HG03460 (cell line): ENCODE measurements around the gene POLA1.

ENCODE experiments used
- ATAC-seq: cut with Tn5 transposase; IDR thresholded peaks from one replicate; pipeline ENCODE4 v1.9.1; 2021; ENCODE audit not compliant: unreplicated experiment

POLA1 gene

DNA sequence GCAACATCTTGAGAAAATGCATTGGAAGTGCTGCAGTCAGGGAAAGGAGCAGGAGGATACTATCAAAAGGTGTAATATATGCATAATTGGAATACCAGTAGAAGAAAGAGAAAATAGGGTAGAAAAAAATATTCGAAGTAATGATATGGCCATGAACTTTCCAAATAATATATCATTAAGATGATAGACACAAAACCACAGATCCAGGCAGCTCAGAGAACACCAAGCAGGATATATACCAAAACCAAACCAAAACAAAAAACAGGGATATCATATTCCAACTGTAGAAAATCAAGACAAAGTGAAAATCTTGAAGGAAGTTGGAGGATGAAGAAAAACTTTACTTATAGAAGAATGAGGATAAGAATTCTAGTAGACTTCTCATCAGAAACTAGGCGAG is 9.7 kb upstream of the POLA1 start:
- no peak for ATAC-seq

DNA sequence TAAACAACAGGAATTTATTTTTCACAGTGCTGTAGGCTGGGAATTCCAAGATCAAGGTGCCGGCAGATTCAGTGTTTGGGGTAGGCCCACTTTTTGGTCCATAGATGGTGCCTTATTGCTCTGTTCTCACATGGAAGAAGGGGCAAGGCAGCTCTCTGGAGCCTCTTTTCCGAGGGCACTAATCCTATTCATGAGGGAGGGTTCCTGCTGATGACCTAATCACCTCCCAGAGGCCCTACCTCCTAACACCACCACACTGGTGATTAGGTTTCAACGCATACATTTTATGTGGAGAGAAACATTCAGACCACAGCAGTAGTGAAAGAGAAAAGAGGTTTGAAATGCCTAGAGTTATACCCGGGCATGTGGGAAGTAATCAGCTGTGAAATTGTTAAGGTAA is 1.4 kb upstream of the POLA1 start:
- no peak for ATAC-seq

DNA sequence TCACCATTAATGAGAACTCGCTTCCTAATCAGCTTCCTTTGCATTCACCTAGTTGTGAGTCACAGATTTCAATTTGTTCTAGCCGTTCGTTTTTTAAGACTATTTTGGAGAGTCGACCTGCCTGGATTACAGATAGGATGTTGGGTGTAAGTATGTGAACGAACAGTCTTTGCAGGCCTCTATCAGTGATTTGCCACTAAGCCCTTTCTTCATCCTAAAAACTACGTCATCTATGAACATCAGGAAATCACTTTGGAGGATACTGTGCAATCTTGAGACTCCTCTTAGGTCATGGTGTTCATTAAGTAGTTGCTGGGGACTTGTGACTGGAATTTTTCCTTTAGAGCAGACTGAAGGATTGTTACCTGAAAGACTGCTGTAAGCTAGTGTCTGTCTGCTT is 1.1 kb downstream of the POLA1 start:
- no peak for ATAC-seq

DNA sequence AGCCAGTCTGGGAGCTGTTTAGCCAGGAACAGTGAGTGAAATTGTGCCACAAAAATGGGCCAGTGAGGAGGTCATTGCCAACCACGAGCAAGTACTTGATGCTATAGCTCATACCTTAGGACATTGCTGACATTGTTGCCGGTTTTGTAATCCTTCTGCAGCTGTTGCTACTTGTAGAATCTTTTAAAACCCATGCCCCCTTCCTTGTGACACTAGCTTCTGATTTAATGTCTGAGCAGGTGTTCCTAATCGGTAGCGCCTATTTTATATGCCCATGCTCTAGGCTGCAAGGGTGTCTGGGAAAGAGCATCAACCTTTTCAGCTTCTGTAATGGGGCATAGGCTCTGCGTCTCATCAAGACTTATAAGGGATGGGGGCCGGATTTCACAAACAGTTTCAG is 2.6 kb downstream of the POLA1 start:
- no peak for ATAC-seq

DNA sequence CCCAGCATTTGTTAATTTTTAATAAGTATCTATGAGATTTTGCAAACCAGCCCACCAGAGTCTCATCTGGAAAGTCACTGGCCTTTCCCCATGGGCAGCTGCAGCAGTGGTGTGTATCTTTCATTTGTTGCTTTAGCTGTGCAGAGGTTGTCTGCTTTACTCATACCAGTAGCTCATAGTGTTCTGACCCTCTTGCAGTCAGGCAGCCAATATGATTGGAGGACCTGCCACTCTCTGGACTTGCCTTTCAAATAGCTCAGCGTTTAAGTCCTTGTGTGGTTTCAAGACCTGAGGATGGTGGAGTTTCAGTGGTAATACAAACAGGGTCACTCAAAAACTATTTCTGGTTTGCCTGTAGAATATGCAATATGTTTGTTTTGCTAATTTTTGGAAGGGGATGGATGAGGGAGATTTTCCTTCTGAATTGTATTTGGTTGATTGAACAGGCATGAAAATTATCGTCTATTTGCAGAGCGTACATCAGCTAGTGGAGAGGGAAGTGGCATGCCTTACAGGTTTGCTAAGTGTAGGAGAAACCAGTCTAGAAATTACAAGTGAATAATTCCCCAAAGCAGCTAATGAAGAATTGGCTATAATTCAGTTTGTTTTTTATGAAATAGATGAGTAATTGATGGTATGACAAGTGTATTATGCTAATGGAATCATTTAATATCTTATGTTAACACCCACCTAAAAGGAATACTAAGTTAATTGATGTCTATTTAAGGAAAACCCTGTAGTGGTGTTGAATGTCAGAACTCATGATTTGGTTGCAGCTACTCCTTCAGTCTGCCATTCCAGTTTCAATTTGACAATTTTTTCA is 8.9 kb downstream of the POLA1 start:
- ATAC-seq = peak; percentile 98

DNA sequence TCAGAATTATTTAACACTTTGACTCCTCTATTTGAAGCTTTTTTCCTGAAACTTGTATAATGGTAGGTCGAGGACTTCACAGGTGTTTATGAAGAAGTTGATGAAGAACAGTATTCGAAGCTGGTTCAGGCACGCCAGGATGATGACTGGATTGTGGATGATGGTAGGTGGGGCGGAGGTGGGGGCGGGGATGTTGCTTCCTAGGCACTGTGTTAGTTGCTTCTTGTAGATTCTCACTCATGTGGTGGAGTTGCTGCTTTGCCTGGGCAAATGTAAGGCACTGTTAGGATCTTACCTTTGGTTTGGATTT is 9.4 kb downstream of the POLA1 start:
- ATAC-seq = no peak

DNA sequence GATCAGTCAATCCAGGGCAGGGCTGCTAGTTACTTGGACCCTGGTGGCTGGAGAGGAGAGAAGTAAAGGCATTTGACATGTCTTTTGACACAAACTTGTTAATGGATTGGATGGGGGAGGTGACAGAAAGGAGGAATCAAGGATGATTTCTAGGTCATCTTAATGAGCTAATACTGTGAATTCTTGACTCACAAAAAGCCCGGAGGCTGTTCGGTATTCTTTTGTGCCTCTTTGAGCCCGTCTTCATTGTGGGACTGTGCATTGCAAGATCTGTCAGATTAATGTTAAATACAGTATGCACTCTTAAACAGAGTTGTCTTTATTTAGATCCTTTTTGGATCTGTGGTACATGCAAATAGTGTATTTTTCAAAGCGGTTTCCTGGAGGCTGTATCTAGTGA is 25.1 kb downstream of the POLA1 start:
- no peak for ATAC-seq

DNA sequence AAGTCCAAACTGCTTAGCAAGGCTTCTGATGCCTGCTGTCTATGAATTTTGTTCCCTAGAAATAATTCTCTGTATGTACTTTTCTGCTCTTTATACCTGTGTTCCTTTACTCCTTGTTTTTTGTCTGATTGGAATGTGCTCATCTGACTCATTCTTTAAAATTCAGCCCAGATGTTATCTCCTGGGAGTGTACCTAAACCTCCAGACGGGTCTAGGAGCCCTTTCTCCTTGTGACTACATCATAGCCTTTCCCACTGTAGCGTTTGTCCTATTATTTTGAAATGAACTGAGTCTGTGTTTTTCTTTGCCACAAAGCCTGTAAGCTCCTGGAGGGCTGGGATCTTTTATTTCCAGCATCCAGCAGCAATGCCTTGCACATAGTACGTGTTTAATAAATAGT is 26.3 kb downstream of the POLA1 start:
- ATAC-seq = no peak

DNA sequence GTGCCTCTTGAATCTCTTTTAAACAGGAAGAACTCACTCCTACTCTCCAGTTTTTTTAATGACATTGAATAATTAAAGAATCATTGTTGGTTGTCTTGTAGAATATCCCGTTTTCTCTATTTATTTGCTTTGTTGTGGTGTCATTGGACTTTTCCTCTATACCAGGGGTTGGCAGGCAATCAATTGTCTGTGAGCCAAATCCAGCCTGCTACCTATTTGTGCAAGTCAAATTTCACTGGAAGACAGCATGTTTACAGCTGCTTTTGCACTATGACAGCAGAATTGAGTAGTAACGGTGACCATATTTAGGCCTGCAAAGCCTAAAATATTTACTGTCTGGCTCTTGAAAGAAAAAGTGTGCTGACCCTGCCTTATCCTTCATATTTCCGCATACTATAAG is 34.8 kb downstream of the POLA1 start:
- ATAC-seq = no peak

DNA sequence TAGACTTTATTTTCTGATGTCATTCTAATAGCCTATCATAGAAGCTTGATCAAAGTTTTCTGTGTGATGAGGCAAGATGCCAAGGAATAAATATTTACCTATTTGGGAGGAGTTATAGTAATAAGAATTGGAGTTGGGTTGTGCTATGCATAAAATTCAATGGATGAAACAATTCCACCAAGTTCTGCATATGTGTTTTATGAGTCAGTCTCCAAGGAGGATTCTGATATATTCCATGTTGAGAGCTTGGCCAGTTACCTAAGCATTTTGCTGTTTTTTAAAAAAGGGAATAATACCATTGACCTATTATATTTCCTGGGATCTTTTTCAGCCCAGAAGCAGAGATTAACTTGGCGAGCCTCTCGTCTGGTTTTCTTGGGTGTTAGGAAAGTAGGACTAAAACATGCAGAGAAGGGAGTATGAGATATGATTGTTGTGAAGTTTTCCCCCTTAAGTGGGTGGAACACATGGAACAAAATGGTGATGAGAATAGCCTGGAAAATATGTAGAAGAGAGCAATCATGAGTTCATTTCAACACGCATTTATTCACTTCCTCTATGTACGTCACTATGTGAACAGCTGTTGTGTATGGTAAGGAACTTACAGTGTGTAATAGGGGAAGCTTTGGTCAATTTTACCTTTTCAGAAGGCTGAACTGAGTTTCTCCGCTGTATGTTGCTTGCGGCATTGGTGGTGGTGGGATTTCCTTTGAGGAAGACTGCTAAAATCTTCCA is 39.2 kb downstream of the POLA1 start:
- no peak for ATAC-seq

DNA sequence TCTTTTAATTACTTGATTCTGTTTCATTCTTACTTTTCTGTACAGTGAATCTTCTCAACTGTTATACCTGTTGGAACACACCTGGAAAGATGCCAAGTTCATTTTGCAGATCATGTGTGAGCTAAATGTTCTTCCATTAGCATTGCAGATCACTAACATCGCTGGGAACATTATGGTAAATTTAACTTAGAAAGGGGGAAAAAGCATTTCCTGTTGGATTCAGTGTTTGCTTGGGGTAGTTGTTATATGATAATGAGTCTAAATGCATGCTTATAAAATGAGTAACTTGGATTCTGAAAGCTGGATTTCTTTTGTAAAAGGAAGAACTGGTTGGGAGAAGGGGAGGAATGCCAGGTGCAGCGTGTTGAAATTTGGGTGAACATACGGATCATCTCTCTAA is 47.6 kb downstream of the POLA1 start:
- no peak for ATAC-seq

DNA sequence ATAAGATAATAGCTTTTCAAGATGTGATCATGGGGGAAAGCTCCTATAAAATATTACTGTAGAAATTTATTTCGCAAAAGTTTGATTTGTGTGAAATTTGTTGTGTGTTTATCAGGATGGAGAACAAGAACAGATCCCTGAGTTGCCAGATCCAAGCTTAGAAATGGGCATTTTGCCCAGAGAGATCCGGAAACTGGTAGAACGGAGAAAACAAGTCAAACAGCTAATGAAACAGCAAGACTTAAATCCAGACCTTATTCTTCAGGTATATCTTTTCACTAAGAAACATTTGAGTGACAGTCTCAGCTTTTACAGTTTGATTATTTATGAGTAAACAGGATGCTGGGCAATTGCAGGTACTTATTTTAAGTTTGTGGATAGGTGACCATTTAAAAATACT is 54.5 kb downstream of the POLA1 start:
- no peak for ATAC-seq

DNA sequence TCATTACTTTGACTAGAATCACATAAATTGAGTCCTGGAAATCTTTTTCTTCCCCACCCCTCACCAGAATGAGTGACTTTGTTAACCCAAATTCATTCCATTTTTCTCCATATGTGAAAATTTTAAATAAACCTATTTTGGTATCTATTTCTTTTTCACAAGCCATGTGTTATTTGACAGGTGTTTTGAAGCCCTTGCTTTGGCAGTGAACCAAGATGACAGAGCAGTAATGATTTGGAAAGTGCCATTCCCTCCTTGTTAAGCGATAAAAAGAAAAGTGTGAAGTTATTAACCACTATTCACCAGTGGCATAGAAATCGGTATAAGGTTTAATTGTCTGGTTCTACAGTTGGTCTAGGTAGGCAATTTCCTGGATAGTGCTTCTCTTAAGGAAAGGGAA is 66.1 kb downstream of the POLA1 start:
- ATAC-seq = no peak

DNA sequence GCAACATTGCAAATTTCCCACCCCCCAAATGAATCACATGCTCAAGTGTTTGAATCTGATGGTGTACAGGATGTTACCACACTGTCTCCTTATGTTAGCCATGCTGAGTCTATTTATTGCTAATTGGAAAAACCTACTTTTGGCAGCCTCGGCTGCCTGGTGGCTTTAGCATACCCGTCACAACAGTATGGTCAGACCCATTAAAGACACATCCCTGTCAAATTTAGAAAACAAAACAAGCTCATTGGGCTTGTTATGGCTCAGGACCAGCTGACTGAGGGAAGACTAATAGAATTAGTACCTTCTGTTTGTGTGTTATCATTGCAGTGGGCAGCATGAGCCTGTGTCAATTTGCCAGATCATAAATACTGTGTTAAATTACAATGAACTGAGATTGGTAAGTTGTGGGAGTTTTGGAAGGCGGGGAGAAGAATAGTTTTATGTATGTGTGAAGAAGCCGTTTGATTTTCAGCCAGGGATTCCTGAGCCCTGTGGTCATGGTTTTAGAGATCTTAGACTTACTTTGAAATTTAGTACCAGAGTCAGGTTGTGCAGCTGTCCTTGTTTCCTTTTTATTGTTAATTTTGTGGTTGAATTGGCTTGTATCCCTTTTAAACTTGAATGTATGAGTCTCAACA is 66.8 kb downstream of the POLA1 start:
- ATAC-seq = no peak

DNA sequence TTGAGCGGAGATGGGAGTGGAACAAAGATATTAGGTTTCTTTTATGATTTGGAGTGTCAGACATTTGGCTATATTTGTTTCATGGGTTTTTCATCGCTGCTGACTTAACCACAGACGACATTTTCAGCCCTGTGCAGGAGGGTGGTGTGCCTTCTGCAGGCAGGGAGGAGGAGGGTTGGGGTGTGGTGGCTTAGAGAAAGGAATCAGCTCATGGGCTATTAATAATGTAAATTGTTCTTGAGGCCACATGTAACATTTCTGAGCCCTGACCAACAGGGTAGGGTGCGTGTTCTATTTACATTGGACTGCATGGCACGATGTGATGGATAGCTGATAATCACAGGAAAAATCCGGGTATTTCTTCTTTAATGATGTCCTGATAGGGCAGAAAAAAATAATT is 67.6 kb downstream of the POLA1 start:
- ATAC-seq = no peak

DNA sequence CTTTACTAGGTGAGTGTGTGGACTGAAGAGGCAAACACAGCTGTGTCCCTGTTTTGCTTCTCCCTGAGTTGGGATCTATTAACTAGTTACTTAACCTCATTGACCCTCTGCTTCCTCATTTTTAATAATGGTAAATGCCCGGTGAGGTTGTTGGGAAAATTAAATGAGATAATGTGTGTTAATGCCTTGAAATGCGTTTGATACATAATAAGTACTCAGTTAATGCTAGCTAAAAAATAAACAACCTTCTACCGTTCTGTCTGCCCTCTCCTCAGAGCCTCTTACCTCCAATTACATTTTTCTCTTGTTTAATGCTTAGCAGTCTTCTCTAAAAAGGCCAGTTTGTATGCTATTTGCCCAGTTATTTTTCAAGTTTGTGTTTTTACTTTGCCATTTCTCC is 70.3 kb downstream of the POLA1 start:
- no peak for ATAC-seq

DNA sequence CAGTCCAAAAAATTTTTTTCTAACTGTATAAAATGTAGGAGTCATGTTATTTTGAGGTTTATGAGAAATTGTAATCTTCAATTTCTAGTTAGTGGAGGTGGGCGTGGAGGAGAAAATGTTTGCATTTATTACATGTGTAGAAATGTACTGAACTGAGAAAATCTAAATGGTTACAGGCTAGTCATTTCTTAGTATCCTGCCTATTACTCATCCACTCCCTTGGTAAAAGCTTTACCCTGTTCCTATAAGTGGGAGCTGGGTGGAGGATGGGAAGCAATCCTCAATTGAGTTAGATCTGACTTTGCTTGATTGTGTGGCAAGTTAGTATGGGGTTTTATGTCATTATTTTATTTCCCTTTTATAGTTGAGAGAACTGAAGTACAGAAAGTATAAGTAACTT is 73.8 kb downstream of the POLA1 start:
- ATAC-seq = no peak

DNA sequence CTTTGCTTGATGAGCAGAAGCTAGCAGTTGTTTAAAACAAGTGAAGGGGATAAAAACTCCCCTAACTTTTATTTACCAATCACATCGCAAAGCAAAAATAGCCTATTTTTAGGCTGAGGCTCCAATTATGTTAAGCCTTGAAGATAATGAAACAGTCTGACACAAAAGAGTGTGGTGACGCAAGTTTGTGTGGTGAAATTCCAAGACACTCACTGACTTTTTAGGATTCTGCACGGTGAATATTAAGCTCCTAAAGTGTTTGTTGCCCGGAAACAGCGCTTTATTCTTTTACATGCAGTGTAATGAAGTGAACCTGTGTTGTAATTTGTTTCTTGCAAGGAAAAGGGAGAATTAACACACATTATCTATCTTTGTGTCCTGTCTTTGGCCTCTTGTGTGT is 74.8 kb downstream of the POLA1 start:
- ATAC-seq = no peak

DNA sequence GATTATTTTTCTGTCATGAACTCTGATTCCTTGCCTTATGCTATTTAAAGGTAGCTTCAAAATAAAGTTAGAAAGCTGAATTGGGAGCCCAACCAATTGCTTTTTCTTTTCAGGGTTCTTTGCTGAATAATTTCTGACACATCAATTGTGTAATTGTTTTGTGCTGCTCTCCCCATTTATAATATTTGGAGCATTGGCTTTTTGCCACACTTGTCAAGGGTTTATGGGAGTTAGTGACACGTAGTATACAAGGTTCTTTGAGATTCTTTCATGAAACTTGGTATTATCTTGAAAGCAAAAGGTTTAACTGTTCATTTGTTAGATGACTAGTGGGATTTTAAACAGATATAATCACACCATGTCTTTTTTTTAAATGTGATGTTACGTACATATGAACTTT is 80.9 kb downstream of the POLA1 start:
- ATAC-seq = no peak

DNA sequence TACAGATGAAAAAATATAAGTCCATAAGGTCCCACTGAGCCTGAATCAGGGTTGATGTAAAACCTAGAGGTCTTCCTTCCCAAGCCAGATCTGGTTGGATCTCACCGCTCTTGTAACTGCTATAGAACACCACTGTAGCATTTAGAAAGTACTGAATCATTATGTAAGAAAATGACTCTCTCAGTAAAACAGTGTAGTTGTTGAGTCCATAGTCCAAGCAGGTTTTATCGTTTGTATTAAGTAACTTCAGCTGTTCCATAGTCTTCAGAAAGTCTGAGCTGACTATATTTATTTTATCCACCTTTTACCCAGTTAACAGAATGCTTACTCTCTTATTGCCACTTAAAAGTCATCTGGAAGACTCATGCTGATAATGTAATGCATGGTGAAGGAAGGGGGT is 82.2 kb downstream of the POLA1 start:
- no peak for ATAC-seq

DNA sequence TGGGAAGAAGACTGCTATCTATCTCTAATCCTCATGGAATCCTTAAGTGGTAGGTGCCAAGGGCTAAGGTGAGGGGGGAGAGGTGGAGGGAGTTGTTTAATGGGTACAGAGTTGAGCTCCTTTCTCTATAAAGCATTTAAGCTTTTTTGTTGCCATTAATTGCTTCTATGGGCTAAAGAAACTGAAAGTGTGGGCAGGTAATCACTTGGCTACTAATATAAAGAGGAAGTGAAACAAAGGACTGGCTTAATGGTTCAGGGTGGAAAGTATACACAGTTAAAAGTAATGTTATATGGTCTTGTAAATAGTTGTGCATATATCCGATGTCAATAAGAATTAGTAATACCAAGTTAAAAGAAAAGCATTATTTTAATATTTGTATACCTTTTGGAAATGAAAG is 83.9 kb downstream of the POLA1 start:
- ATAC-seq = peak; percentile 96

DNA sequence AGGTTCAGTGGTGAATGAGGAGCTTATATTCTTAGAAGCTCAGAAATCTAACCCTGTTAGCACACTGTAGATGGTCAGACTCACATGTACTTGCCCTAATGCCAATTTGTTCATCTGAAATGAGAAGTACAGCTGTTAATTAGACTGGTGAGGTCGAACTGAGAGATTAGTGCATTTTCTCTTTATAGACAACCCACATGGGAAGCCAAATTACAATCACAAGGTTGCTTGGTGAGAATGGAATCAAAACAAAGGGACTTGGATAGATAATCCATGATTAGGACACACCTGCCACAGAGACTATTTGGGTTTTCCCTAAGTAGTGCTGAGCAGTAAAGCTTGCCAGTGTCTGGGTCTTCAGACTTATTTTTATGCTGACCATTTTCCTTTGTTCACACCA is 88.3 kb downstream of the POLA1 start:
- no peak for ATAC-seq
